Body of pancreas (tissue), 4 donors: ENCODE results near the gene RNU6-1.
A peak's percentile ranks its signal among the peaks of the same experiment; 100 is the strongest.

ENCODE experiments used
- CTCF ChIP-seq, 7 experiments: fragments of 450-650 bp in 4 of 7; fragments of 200-600 bp in 3 of 7; sonication (generic) in 3 of 7; IDR thresholded peaks; one replicate each; pipeline ENCODE4 v1.5.1; 2016 to 2019; ENCODE audit warnings: antibody characterized with exemption in 7 of 7
- POLR2A ChIP-seq, 3 donors: fragments of 450-650 bp; IDR thresholded peaks; one replicate each; pipeline ENCODE4 v1.6.1; 2016; ENCODE audit warnings: antibody characterized with exemption in 3 of 3, mild to moderate bottlenecking in 2 of 3

- TF ChIP-seq POLR2A (IDR thresholded peaks at IDR 0.05) (no peak), CTCF (IDR thresholded peaks at IDR 0.05) (peak; percentile 53 to 95 (median 64))
Observed at GRCh38 chr15:67836477-67836876, 3.4 kb downstream of the RNU6-1 start.
